ENCODE results near the gene NLGN3. TPM values are rescaled to one million over a fixed set of nuclear protein-coding genes. Genes with fewer than 3 reads are reported as not detected.

Gene NLGN3
- polyA plus RNA-seq, 2 of the 4 experiments (the other 2 are of a cell fraction), result 0.84 to 1.00 TPM

DNA sequence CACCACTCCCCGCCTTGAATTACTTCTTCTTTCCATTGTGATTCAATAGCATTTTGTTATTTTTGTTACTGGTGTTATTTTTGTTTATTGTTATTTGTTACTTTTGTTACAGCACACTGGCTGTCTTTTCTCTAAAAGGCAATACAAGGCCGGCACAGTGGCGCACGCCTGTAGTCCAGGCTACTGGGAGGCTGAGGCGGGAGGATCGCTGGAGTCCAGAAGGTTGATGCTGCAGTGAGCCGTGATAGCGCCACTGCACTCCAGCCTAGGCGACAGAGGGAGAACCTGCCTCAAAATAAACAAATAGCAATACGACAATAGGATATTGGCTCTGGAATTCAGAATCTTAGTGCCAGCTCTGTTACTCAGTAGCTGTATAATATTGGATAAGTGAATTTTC lies 27.3 kb upstream of the NLGN3 start (continued):
- TF ChIP-seq, protein P1, sequence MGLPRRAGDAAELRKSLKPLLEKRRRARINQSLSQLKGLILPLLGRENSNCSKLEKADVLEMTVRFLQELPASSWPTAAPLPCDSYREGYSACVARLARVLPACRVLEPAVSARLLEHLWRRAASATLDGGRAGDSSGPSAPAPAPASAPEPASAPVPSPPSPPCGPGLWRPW (IDR thresholded peaks at IDR 0.05), result no peak
- no peak for TF ChIP-seq SREBF2 (IDR thresholded peaks at IDR 0.05)
- TF ChIP-seq EHMT2 (IDR thresholded peaks at IDR 0.05; ENCODE audit: low read depth), result no peak

DNA sequence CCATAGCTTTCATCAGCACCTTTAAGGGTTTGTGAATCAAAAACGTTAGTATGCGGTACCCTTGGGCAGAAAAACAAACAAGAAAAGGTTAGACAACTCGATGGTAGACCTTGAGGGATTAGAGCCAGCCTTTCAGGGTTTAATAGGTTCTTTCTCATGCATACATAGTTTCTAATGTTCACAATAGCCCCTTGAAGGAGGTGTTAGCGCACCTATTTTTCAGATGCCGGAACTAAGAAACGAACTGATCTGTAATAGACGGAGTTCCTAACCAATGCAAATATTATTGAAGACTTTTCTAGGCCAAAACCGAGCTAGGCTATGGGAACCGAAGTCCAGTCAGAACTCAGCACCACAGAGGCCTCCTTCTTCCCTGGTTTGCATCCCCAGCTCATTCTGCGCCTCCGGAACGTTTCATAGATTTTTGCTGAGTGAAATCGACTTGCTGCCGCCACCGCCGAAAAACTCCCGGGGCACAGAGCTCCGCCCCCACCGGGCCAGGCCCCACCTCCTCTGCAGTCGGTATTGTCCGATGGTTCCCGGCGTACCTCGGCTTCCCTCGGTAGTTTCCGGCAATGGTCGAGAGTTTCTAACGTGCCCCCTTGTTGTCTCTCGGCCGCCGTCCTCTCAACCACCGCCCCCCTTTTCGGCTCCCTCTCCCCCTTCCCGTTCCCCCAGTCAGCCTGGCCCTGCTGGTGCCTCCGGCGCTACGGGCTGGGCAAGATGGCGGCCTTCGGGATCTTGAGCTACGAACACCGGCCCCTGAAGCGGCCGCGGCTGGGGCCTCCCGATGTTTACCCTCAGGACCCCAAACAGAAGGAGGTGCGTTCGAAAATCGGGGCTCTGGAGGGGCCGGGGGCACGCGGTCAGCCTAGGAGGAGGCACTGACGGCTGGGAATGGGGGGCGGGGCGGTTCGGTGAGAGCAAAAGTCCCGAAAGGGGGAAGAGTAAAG lies 26.3 kb upstream of the NLGN3 start, which contains the start of gene MED12:
Gene MED12, plus strand, starts transcription at position 565 of the 953 bp plus-strand sequence. Its CDS starts 159 bp downstream, at position 724.
- DNase-seq (ENCODE audit: low read depth in 1 of 2, low spot score in 1 of 2) (peak; percentile 66 to 68), ATAC-seq (peak; percentile 94 to 98), FAIRE-seq (peak; percentile 67)
- Histone ChIP-seq H3K4me1 (peaks cover 8% of the 10 kb centered on the region; the same call in 2 of the 3 replicates), H3K4me3 (peak within 1 kb of the TSS; percentile 88), H3K9me3 (no peaks in the 10 kb centered on the region), H3K27ac (peak within 1 kb of the TSS; percentile 98 to 99), H3K4me2 (peak within 1 kb of the TSS; percentile 96)
- TF ChIP-seq PHF8 (IDR thresholded peaks at IDR 0.05; ENCODE audit: borderline replicate concordance, low read depth) (peak; percentile 38; the same call in 1 of the 2 replicates), RAD21 (conservative IDR thresholded peaks at IDR 0.05 in 1 of 2, IDR thresholded peaks at IDR 0.05 in 1 of 2) (no peak), SREBF2 (IDR thresholded peaks at IDR 0.05) (no peak), KDM5A (IDR thresholded peaks at IDR 0.05) (no peak), MAZ (IDR thresholded peaks at IDR 0.05; ENCODE audit: borderline replicate concordance, low read depth, low read length) (no peak), ZSCAN20 (CRISPR knock-in tag; IDR thresholded peaks at IDR 0.05) (no peak), FOXS1 (CRISPR knock-in tag; IDR thresholded peaks at IDR 0.05) (no peak), HEYL (CRISPR knock-in tag; IDR thresholded peaks at IDR 0.05) (no peak), BHLHE40 (IDR thresholded peaks at IDR 0.05; ENCODE audit: low read depth, low read length) (no peak), ZFP36 (IDR thresholded peaks at IDR 0.05; ENCODE audit: borderline replicate concordance, partially characterized antibody) (no peak), POLR2A (IDR thresholded peaks at IDR 0.05; ENCODE audit: low read length) (peak; percentile 61), MYC (IDR thresholded peaks at IDR 0.05; ENCODE audit: borderline replicate concordance, low read length) (no peak), JUN (IDR thresholded peaks at IDR 0.05) (peak in 1 of 2 experiments; percentile 21; a peak in 1 of 5 replicates), HOXB5 (CRISPR knock-in tag; IDR thresholded peaks at IDR 0.05) (no peak), POLR2AphosphoS2 (conservative IDR thresholded peaks at IDR 0.05; ENCODE audit: low read length) (no peak), ESRRA (IDR thresholded peaks at IDR 0.05; ENCODE audit: borderline replicate concordance, low read length) (no peak), HDAC2 (IDR thresholded peaks at IDR 0.05) (no peak)
- TF ChIP-seq, protein P1 (IDR thresholded peaks at IDR 0.05), result no peak
- TF ChIP-seq, protein P2, sequence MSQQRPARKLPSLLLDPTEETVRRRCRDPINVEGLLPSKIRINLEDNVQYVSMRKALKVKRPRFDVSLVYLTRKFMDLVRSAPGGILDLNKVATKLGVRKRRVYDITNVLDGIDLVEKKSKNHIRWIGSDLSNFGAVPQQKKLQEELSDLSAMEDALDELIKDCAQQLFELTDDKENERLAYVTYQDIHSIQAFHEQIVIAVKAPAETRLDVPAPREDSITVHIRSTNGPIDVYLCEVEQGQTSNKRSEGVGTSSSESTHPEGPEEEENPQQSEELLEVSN (IDR thresholded peaks at IDR 0.05; ENCODE audit: borderline replicate concordance, low read depth), result 0 out of 2 replicates have a peak, but pooled peaks have one; percentile 18
- TF ChIP-seq, protein P3, sequence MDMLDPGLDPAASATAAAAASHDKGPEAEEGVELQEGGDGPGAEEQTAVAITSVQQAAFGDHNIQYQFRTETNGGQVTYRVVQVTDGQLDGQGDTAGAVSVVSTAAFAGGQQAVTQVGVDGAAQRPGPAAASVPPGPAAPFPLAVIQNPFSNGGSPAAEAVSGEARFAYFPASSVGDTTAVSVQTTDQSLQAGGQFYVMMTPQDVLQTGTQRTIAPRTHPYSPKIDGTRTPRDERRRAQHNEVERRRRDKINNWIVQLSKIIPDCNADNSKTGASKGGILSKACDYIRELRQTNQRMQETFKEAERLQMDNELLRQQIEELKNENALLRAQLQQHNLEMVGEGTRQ (IDR thresholded peaks at IDR 0.05), result no peak
- TF ChIP-seq, protein P4, sequence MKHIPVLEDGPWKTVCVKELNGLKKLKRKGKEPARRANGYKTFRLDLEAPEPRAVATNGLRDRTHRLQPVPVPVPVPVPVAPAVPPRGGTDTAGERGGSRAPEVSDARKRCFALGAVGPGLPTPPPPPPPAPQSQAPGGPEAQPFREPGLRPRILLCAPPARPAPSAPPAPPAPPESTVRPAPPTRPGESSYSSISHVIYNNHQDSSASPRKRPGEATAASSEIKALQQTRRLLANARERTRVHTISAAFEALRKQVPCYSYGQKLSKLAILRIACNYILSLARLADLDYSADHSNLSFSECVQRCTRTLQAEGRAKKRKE (CRISPR knock-in tag; IDR thresholded peaks at IDR 0.05; ENCODE audit: low read depth), result no peak
- TF ChIP-seq, protein P5, sequence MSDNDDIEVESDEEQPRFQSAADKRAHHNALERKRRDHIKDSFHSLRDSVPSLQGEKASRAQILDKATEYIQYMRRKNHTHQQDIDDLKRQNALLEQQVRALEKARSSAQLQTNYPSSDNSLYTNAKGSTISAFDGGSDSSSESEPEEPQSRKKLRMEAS (IDR thresholded peaks at IDR 0.05), result 0 out of 2 replicates have a peak, but pooled peaks have one; percentile 23
- ChIA-PET POLR2A (interaction anchor here (0.7 to 1.9 kb wide), 9 partner anchors 9 to 248 kb away, joined by 3 to 15 read pairs (median 4); partner anchors contain the start of genes NONO, SNX12 and TAF1), CTCF (interaction anchor here (1.0 to 4.6 kb wide), 6 partner anchors 9 to 114 kb away, joined by 3 to 25 read pairs (median 3); no protein-coding TSS in a partner anchor)
- WGBS (ENCODE audit: missing lambda C conversion rate), result 3% methylated on average over 26 of the region's 56 CpGs
